WTC11 (cell line): ENCODE measurements around the gene GNAO1. TPM values are rescaled to one million over a fixed set of nuclear protein-coding genes. Genes with fewer than 3 reads are reported as not detected.

Source experiments
- ATAC-seq: fragments of 200-7000 bp; cut with Tn5 transposase; 2 replicates; pipeline ENCODE4 v1.10.0; 2021; ENCODE audit warnings: mild to moderate bottlenecking, moderate library complexity
- CTCF ChIA-PET: fragments of 300-600 bp; sonication (Branson Sonifier 250); formaldehyde crosslinking; loops from one replicate; lab custom pipeline; 2021; ENCODE audit warnings: antibody characterized with exemption; lab: Charles Lee
- POLR2A ChIA-PET: fragments of 350-600 bp; sonication (Branson Sonifier 250); formaldehyde crosslinking; loops from one replicate; lab custom pipeline; 2021; ENCODE audit warnings: antibody characterized with exemption; lab: Charles Lee
- DNase-seq: peaks from one replicate; pipeline ENCODE4 v3.0.0; 2021; ENCODE audit warnings: low spot score
- H3K27ac Mint-ChIP-seq: 2 replicates; pipeline ENCODE4 v1.8.0; 2021; ENCODE audit warnings: mixed read lengths
- H3K27me3 Mint-ChIP-seq: 2 replicates; pipeline ENCODE4 v1.8.0; 2021; ENCODE audit warnings: low read depth, mild to moderate bottlenecking, moderate library complexity, mixed read lengths
- H3K36me3 Mint-ChIP-seq: 2 replicates; pipeline ENCODE4 v1.8.0; 2021; ENCODE audit warnings: mixed read lengths
- H3K4me1 Mint-ChIP-seq: 2 replicates; pipeline ENCODE4 v1.8.0; 2022; ENCODE audit warnings: mixed read lengths
- H3K4me3 Mint-ChIP-seq: 2 replicates; pipeline ENCODE4 v1.8.0; 2021; ENCODE audit warnings: mild to moderate bottlenecking, moderate library complexity, mixed read lengths
- H3K9me3 Mint-ChIP-seq: 2 replicates; pipeline ENCODE4 v1.8.0; 2021; ENCODE audit warnings: mixed read lengths
- ATF2 ChIP-seq: sonication (generic); formaldehyde crosslinking; IDR thresholded peaks from 2 replicates; pipeline ENCODE4 v1.8.1; 2022; ENCODE audit warnings: low read depth, missing genetic modification reagents, borderline replicate concordance
- ATF3 ChIP-seq: sonication (generic); formaldehyde crosslinking; conservative IDR thresholded peaks from 2 replicates; pipeline ENCODE4 v1.8.1; 2022; ENCODE audit warnings: mild to moderate bottlenecking, missing genetic modification reagents
- CBFB ChIP-seq: sonication (generic); formaldehyde crosslinking; IDR thresholded peaks from 2 replicates; pipeline ENCODE4 v1.8.1; 2022; ENCODE audit warnings: mild to moderate bottlenecking, low read depth, missing genetic modification reagents
- CDX4 ChIP-seq: fragments of 250-450 bp; sonication (Bioruptor Pico); IDR thresholded peaks from 2 replicates; pipeline ENCODE4 v1.9.0; 2021; ENCODE audit warnings: moderate library complexity, mild to moderate bottlenecking, inconsistent platforms, borderline replicate concordance
- CREB1 ChIP-seq: sonication (generic); formaldehyde crosslinking; IDR thresholded peaks from 2 replicates; pipeline ENCODE4 v1.8.0; 2023; ENCODE audit warnings: mild to moderate bottlenecking, missing genetic modification reagents
- CREM ChIP-seq: sonication (generic); formaldehyde crosslinking; IDR thresholded peaks from 2 replicates; pipeline ENCODE4 v1.8.1; 2022; ENCODE audit warnings: mild to moderate bottlenecking, missing genetic modification reagents, moderate library complexity
- FOXJ3 ChIP-seq: sonication (generic); formaldehyde crosslinking; IDR thresholded peaks from 2 replicates; pipeline ENCODE4 v1.9.0; 2021; ENCODE audit warnings: missing genetic modification reagents, mild to moderate bottlenecking, borderline replicate concordance
- FOXK1 ChIP-seq: sonication (generic); formaldehyde crosslinking; IDR thresholded peaks from 2 replicates; pipeline ENCODE4 v1.8.0; 2022; ENCODE audit warnings: mild to moderate bottlenecking, moderate library complexity, missing genetic modification reagents
- GABPB1 ChIP-seq: sonication (generic); formaldehyde crosslinking; IDR thresholded peaks from 2 replicates; pipeline ENCODE4 v1.8.1; 2023; ENCODE audit warnings: mild to moderate bottlenecking, missing genetic modification reagents
- GRHL2 ChIP-seq: fragments of 250-450 bp; sonication (Bioruptor Pico); IDR thresholded peaks from 2 replicates; pipeline ENCODE4 v1.8.0; 2022; ENCODE audit warnings: mild to moderate bottlenecking, moderate library complexity; ENCODE audit not compliant: insufficient replicate concordance, severe bottlenecking
- IRF1 ChIP-seq: sonication (generic); formaldehyde crosslinking; IDR thresholded peaks from 2 replicates; pipeline ENCODE4 v1.8.0; 2023; ENCODE audit warnings: missing genetic modification reagents
- JUN ChIP-seq: sonication (generic); formaldehyde crosslinking; IDR thresholded peaks from 2 replicates; pipeline ENCODE4 v1.8.0; 2023; ENCODE audit warnings: mild to moderate bottlenecking, missing genetic modification reagents
- MXD4 ChIP-seq: fragments of 250-450 bp; sonication (Bioruptor Pico); IDR thresholded peaks from 2 replicates; pipeline ENCODE4 v1.8.0; 2021; ENCODE audit warnings: mild to moderate bottlenecking, moderate library complexity, borderline replicate concordance
- NFATC4 ChIP-seq: fragments of 250-450 bp; sonication (Bioruptor Pico); IDR thresholded peaks from 2 replicates; pipeline ENCODE4 v1.9.0; 2021; ENCODE audit warnings: mild to moderate bottlenecking
- NFYB ChIP-seq: sonication (generic); formaldehyde crosslinking; conservative IDR thresholded peaks from 2 replicates; pipeline ENCODE4 v1.8.0; 2022; ENCODE audit warnings: low read depth, missing genetic modification reagents
- NR1H2 ChIP-seq: sonication (generic); formaldehyde crosslinking; IDR thresholded peaks from 2 replicates; pipeline ENCODE4 v1.9.0; 2021; ENCODE audit warnings: mild to moderate bottlenecking, moderate library complexity, missing genetic modification reagents
- NR2C2 ChIP-seq: sonication (generic); formaldehyde crosslinking; IDR thresholded peaks from 2 replicates; pipeline ENCODE4 v1.8.0; 2022; ENCODE audit warnings: mild to moderate bottlenecking, missing genetic modification reagents
- PRRX2 ChIP-seq: fragments of 250-450 bp; sonication (Bioruptor Pico); IDR thresholded peaks from 2 replicates; pipeline ENCODE4 v1.8.0; 2021; ENCODE audit warnings: mild to moderate bottlenecking
- RELA ChIP-seq: sonication (generic); formaldehyde crosslinking; IDR thresholded peaks from 2 replicates; pipeline ENCODE4 v1.8.1; 2022; ENCODE audit warnings: missing genetic modification reagents, mild to moderate bottlenecking, borderline replicate concordance
- SP1 ChIP-seq: sonication (generic); formaldehyde crosslinking; conservative IDR thresholded peaks from 2 replicates; pipeline ENCODE4 v1.8.1; 2022; ENCODE audit warnings: missing genetic modification reagents
- USF1 ChIP-seq: sonication (generic); formaldehyde crosslinking; IDR thresholded peaks from 2 replicates; pipeline ENCODE4 v1.8.0; 2022; ENCODE audit warnings: mild to moderate bottlenecking, missing genetic modification reagents
- USF2 ChIP-seq: sonication (generic); formaldehyde crosslinking; IDR thresholded peaks from 2 replicates; pipeline ENCODE4 v1.8.1; 2023; ENCODE audit warnings: mild to moderate bottlenecking, missing genetic modification reagents, moderate library complexity
- ZMAT4 ChIP-seq: fragments of 250-450 bp; sonication (Bioruptor Pico); IDR thresholded peaks from 2 replicates; pipeline ENCODE4 v1.9.0; 2021; ENCODE audit warnings: mild to moderate bottlenecking
- ZNF219 ChIP-seq: sonication (generic); formaldehyde crosslinking; IDR thresholded peaks from 2 replicates; pipeline ENCODE4 v1.8.0; 2023; ENCODE audit warnings: missing genetic modification reagents, mild to moderate bottlenecking, borderline replicate concordance
- ZNF263 ChIP-seq: sonication (generic); formaldehyde crosslinking; IDR thresholded peaks from 2 replicates; pipeline ENCODE4 v1.8.1; 2022; ENCODE audit warnings: low read depth, mild to moderate bottlenecking, moderate library complexity, missing genetic modification reagents
- ZNF281 ChIP-seq: sonication (generic); formaldehyde crosslinking; IDR thresholded peaks from 2 replicates; pipeline ENCODE4 v1.8.0; 2023; ENCODE audit warnings: mild to moderate bottlenecking, missing genetic modification reagents
- ZNF416 ChIP-seq: fragments of 250-450 bp; sonication (Bioruptor Pico); IDR thresholded peaks from 2 replicates; pipeline ENCODE4 v1.9.0; 2021; ENCODE audit warnings: mild to moderate bottlenecking, inconsistent platforms
- total RNA-seq: library from RNA; stranded (reverse); gene quantifications from 3 replicates; pipeline ENCODE4 v1.2.3, GENCODE V29; 2021

GNAO1 gene
- total RNA-seq, 1 experiment from 2014 or later: 30.6 TPM

GRCh38 chr16:56307534-56307873, 116.2 kb downstream of the GNAO1 start (continued):
- TF ChIP-seq USF1 (CRISPR knock-in tag) (no peak), ZMAT4 (CRISPR knock-in tag) (no peak), NFYB (CRISPR knock-in tag) (no peak)

- no peaks in the 10 kb centered on the region for H3K27me3 Mint-ChIP-seq
- DNase-seq: no peak
- ATAC-seq: no peak
- no peak for TF ChIP-seq NR2C2
- no peak for TF ChIP-seq GRHL2 (CRISPR knock-in tag)
- TF ChIP-seq ZNF219 (CRISPR knock-in tag): no peak
- TF ChIP-seq FOXJ3 (CRISPR knock-in tag): no peak
- no peak for TF ChIP-seq PRRX2 (CRISPR knock-in tag)
- TF ChIP-seq ATF2 (CRISPR knock-in tag): no peak
- no peak for TF ChIP-seq NR1H2
- TF ChIP-seq NFATC4: no peak
- no peak for TF ChIP-seq FOXK1 (CRISPR knock-in tag)
- no peak for TF ChIP-seq ZNF416 (CRISPR knock-in tag)
- TF ChIP-seq MXD4 (CRISPR knock-in tag): no peak
- no peak for TF ChIP-seq RELA (CRISPR knock-in tag)
- no peak for TF ChIP-seq ZMAT4 (CRISPR knock-in tag)
- no peak for TF ChIP-seq JUN (CRISPR knock-in tag)
- TF ChIP-seq SP1 (CRISPR knock-in tag): no peak
- H3K27ac Mint-ChIP-seq: no peak overlapping the region
- CTCF ChIA-PET: interaction anchor here (0.7 to 5.1 kb wide), 5 partner anchors 9 to 280 kb away, joined by 3 to 33 read pairs (median 3); no protein-coding TSS in a partner anchor
- H3K9me3 Mint-ChIP-seq: no peaks in the 10 kb centered on the region
- H3K4me1 Mint-ChIP-seq: peaks cover 16% of the 10 kb centered on the region
- POLR2A ChIA-PET: no interaction called here
- no peak overlapping the region for H3K4me3 Mint-ChIP-seq
- no peaks in the 10 kb centered on the region for H3K36me3 Mint-ChIP-seq
These were observed 117.7 kb downstream of the GNAO1 start for GRCh38 chr16:56309008-56309407.

GRCh38 chr16:56310690-56311089, 119.4 kb downstream of the GNAO1 start:
- DNase-seq: no peak
- Mint-ChIP-seq H3K27me3 (no peaks in the 10 kb centered on the region), H3K36me3 (no peaks in the 10 kb centered on the region), H3K27ac (no peak overlapping the region), H3K4me1 (peaks cover 10% of the 10 kb centered on the region), H3K4me3 (no peak overlapping the region), H3K9me3 (no peaks in the 10 kb centered on the region)
- no peak for ATAC-seq
- ChIA-PET POLR2A (no interaction called here), CTCF (interaction anchor here (0.5 to 1.7 kb wide), 16 partner anchors 11 to 806 kb away, joined by 3 to 36 read pairs (median 4); no protein-coding TSS in a partner anchor)
- TF ChIP-seq GABPB1 (CRISPR knock-in tag): no peak
- TF ChIP-seq USF2 (CRISPR knock-in tag): no peak
- TF ChIP-seq ATF3 (CRISPR knock-in tag): no peak
- TF ChIP-seq CBFB (CRISPR knock-in tag): no peak
- no peak for TF ChIP-seq CREB1 (CRISPR knock-in tag)
- TF ChIP-seq ZNF263 (CRISPR knock-in tag): no peak
- no peak for TF ChIP-seq CDX4 (CRISPR knock-in tag)
- TF ChIP-seq ZNF281: no peak
- no peak for TF ChIP-seq CREM (CRISPR knock-in tag)
- TF ChIP-seq IRF1 (CRISPR knock-in tag): no peak
